AG10803 (cell line): ENCODE measurements around the gene CBL.
A peak's percentile ranks its signal among the peaks of the same experiment; 100 is the strongest.

ENCODE experiments used
- DNase-seq: peaks from one replicate; pipeline ENCODE4 v3.0.0; 2010; ENCODE audit warnings: low read depth
- H3K4me3 ChIP-seq: 2 replicates; pipeline ENCODE4 v1.5.1; 2011; ENCODE audit warnings: mild to moderate bottlenecking, low read length, control low read depth
- CTCF ChIP-seq: conservative IDR thresholded peaks from 2 replicates; pipeline ENCODE4 v1.5.1; 2011; ENCODE audit warnings: mild to moderate bottlenecking, low read length, control low read depth, inconsistent platforms

Gene CBL

DNA sequence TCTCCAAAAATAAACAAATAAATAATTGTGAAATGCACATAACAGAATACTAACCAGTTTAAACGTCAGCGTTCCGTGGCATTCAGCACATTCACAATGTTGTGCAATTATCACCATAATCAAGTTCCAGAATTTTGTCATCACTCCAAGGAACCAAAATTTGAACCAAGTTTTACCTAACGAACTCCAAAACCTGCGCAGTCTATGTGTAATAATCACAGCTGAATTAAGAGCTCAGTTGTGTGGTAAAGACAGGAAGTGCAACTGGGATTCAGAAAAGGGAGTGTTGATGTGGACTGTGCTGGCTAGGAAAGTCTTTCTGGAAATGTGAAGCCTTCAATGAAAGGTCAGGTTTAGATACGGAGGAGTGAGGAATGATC, 116.2 kb downstream of the CBL start:
- DNase-seq = no peak
- H3K4me3 ChIP-seq = no peak overlapping the region
- 0 out of 2 replicates have a peak, but pooled peaks have one; percentile 20 for TF ChIP-seq CTCF

DNA sequence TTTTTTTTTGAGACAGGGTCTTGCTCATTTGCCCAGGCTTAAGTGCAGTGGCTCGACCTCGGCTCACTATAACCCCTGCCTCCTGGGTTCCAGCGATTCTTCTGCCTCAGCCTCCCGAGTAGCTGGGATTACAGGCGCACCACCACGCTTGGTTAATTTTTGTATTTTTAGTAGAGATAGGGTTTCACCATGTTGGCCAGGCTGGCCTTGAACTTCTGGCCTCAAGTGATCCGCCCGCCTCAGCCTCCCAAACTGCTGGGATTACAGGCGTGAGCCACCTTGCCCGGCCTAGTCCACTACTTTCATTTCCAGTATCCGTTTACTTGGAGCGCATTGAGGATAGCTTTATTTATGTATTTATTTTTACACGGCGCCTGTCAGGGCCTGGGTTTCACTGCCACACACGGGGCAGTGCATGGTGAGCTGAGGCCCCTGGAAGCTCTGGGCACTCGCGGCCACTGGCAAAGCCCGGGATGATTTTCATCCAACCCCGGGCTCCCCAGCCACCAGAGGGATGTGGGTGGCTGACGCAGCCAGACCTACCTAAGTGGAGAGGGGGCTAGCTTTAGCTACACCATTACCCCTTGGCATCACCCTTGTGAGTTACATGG, 116.9 kb downstream of the CBL start:
- no peak for TF ChIP-seq CTCF

GRCh38 chr11:119323532-119324033, 117.4 kb downstream of the CBL start:
- peak; percentile 77 for TF ChIP-seq CTCF
- peak; percentile 61 for DNase-seq
- no peak overlapping the region for H3K4me3 ChIP-seq

More for the DNA sequence above, 116.9 kb downstream of the CBL start:
- H3K4me3 ChIP-seq = no peak overlapping the region
- no peak for DNase-seq

DNA sequence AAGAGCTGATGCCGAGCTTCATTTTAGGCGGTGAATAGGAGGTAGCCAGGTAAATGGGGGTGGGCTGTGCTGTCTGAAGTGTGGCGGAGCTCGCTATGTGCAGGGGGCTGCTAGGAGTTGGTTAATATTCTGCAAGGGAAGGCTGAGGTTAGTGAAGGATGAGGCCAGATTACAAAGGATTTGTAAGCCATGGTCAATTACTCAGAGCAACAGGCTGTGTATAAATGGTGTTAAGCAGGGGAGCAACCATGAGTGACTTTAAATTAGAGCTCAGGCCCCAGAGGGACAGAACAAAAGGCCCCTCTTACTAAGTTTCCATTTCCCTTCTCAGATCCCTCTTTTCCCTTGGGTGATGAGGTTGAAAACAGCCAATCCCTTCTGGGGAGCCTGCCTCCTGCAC, 118.0 kb downstream of the CBL start:
- H3K4me3 ChIP-seq = no peak overlapping the region
- TF ChIP-seq CTCF = no peak
- DNase-seq = no peak

GRCh38 chr11:119329320-119329719, 123.2 kb downstream of the CBL start:
- DNase-seq = no peak
- no peak for TF ChIP-seq CTCF
- H3K4me3 ChIP-seq = no peak overlapping the region

- TF ChIP-seq CTCF = no peak
- no peak overlapping the region for H3K4me3 ChIP-seq
- DNase-seq = no peak
Observed at GRCh38 chr11:119330237-119330636, 124.1 kb downstream of the CBL start.

DNA sequence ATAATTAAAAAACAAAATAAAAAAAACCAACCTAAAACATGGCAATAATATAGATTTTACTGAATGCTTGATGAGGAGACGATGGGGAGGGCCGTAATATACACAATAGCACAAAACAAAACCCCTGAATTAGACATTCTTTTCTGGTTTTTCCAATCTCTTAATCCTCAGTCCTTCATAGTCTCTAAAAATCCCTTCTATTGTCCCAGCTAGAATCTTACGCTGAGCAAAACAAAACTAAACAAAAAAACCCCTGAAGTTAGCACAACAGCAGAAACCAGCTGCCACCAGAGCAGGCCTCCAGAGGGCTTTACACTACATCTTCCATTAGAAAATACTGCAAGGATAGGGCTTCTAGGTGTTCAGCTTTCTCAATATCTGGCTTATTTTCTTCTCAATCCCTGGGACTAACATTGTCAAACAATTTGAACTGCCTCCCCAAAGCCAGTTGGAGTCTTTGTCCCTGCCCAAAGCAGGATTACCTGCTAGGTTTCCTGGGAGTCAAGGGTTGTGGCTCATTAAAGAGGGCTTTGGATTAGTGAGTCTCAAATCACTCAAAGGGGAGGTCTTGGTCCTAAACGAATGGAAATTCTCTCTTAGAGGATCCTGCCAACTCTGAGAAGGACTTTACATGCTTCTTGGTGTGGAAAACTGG, 126.1 kb downstream of the CBL start:
- TF ChIP-seq CTCF = no peak
- no peak overlapping the region for H3K4me3 ChIP-seq

More for the DNA sequence above, 126.1 kb downstream of the CBL start:
- DNase-seq = no peak
